Erythroblast (primary cell): ENCODE results near the gene FER.

Experiments used
- GATA1 ChIP-seq: IDR thresholded peaks from 2 replicates; pipeline ENCODE4 v1.6.1; 2011; ENCODE audit warnings: low read depth, mild to moderate bottlenecking, control low read depth, low read length, moderate library complexity
- POLR2A ChIP-seq: IDR thresholded peaks from 2 replicates; pipeline ENCODE4 v1.6.1; 2011; ENCODE audit warnings: mild to moderate bottlenecking, low read length

DNA sequence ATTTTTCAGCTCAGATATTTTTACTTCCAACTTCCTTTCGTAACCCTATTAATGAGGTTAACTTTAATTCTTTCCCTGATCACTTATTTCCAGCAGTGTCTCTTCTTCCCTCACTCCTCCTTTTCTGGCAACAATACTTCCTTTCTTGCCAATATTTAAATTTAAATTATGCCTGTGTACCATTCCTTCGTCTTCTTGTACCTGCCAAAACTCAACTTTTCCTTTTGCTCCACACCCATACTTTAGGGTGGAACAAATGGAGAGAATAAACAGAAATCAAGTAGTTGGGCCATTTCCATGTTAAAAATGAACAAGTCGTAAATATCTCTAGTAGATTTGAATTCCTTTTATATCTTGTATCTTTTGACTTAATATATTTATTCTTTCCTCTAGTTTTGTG lies 66.0 kb downstream of the FER start:
- TF ChIP-seq POLR2A = no peak
- no peak for TF ChIP-seq GATA1
